Measurements from ENCODE around the gene FIGN. TPM values are rescaled to one million over a fixed set of nuclear protein-coding genes. Genes with fewer than 3 reads are reported as not detected.

FIGN gene
- total and polyA plus RNA-seq, 10 of the 15 experiments (the other 5 are each of a cell fraction or from before 2014, with no cell fraction given): under 0.01 to 0.01 TPM; not detected in 8

- BruUV-seq (replicated peaks): no TSS peak
- Histone ChIP-seq H2AFZ (ENCODE audit: control insufficient read depth, low read depth, low read length) (no peak overlapping the region), H3K79me2 (ENCODE audit: control insufficient read depth, insufficient read depth, low read length) (no peaks in the 10 kb centered on the region), H3K9me3 (replicated peaks; ENCODE audit: control insufficient read depth, insufficient read depth, low read length) (no peaks in the 10 kb centered on the region), H3K27ac (ENCODE audit: control insufficient read depth, insufficient read depth) (no peak overlapping the region), H3K27me3 (replicated peaks in 1 of 2; ENCODE audit: control insufficient read depth in 2 of 2, insufficient read depth in 2 of 2, low read length in 1 of 2) (peaks cover 5 to 9% of the 10 kb centered on the region in 2 experiments), H3K4me1 (ENCODE audit: control insufficient read depth, insufficient read depth, low read length) (no peaks in the 10 kb centered on the region), H3K4me3 (no peak overlapping the region), H3K4me2 (ENCODE audit: control insufficient read depth, insufficient read depth) (no peak overlapping the region), H4K20me1 (ENCODE audit: control insufficient read depth, insufficient read depth) (no peaks in the 10 kb centered on the region), H3K9ac (ENCODE audit: control insufficient read depth, insufficient read depth, low read length) (no peak overlapping the region), H3K36me3 (ENCODE audit: control insufficient read depth in 2 of 2, insufficient read depth in 2 of 2, low read length in 1 of 2) (no peaks in the 10 kb centered on the region)
- DNase-seq (ENCODE audit: low read depth, low spot score) (no peak), FAIRE-seq (no peak), ATAC-seq (no peak)
- CTCF ChIA-PET: no interaction called here
- in situ Hi-C loops (cut with MboI): no loop called here
- POLR2A ChIA-PET: no interaction called here
- RAD21 ChIA-PET (ENCODE audit: unreplicated experiment): no interaction called here
- 0% methylated on average over 5 of the region's 5 CpGs for WGBS (ENCODE audit: insufficient coverage, insufficient replicate concordance, low lambda C conversion rate, missing lambda C conversion rate)
- SMC1A ChIA-PET (ENCODE audit: uncharacterized antibody, unreplicated experiment): no interaction called here
- TF ChIP-seq CBFB (IDR thresholded peaks at IDR 0.05; ENCODE audit: low read depth) (no peak), ZBTB11 (CRISPR knock-in tag; IDR thresholded peaks at IDR 0.05) (no peak), ZBED1 (IDR thresholded peaks at IDR 0.05; ENCODE audit: borderline replicate concordance) (no peak), EGR1 (IDR thresholded peaks at IDR 0.05; ENCODE audit: borderline replicate concordance in 1 of 2, low read depth in 2 of 2, low read length in 2 of 2) (no peak), SMAD5 (IDR thresholded peaks at IDR 0.05; ENCODE audit: low read depth) (no peak), FOS (IDR thresholded peaks at IDR 0.05; ENCODE audit: borderline replicate concordance, extremely low read depth, insufficient read length) (no peak), ATF2 (IDR thresholded peaks at IDR 0.05; ENCODE audit: low read length) (no peak), FOXM1 (IDR thresholded peaks at IDR 0.05; ENCODE audit: low read depth, low read length) (no peak), POLR2AphosphoS2 (IDR thresholded peaks at IDR 0.05; ENCODE audit: low read depth, low read length) (no peak)
- intact Hi-C loops (cut with micrococcal nuclease; ENCODE audit: unreplicated experiment): no loop called here
Measured at GRCh38 chr2:163737190-163737439, 1.3 kb upstream of the FIGN start.
